ENCODE data around the gene RSBN1. TPM values are rescaled to one million over a fixed set of nuclear protein-coding genes. Genes with fewer than 3 reads are reported as not detected.

RSBN1 gene
- total and polyA plus RNA-seq, 2 experiments from 2014 or later = 12.8 to 20.3 TPM

GRCh38 chr1:113745425-113745824 is 66.9 kb downstream of the RSBN1 start:
- TF ChIP-seq EZH2phosphoT487 (IDR thresholded peaks at IDR 0.05; ENCODE audit: low read depth, severe bottlenecking, unreplicated experiment) (no peak), CTCF (IDR thresholded peaks at IDR 0.05; ENCODE audit: poor library complexity) (no peak), EZH2 (IDR thresholded peaks at IDR 0.05; ENCODE audit: borderline replicate concordance) (no peak)
- no peak for DNase-seq (ENCODE audit: low spot score)
- 82% methylated on average over 3 of the region's 3 CpGs for WGBS (ENCODE audit: low lambda C conversion rate, missing lambda C conversion rate)

GRCh38 chr1:113744114-113744513 is 68.2 kb downstream of the RSBN1 start:
- H3K9me3 ChIP-seq (ENCODE audit: low read depth) = no peaks in the 10 kb centered on the region
- H3K79me2 ChIP-seq = no peaks in the 10 kb centered on the region
- H3K9me2 ChIP-seq (replicated peaks; ENCODE audit: insufficient read depth) = no peaks in the 10 kb centered on the region
- no peaks in the 10 kb centered on the region for H3K27me3 ChIP-seq
- TF ChIP-seq EZH2 (IDR thresholded peaks at IDR 0.05; ENCODE audit: borderline replicate concordance) = no peak
- TF ChIP-seq EZH2phosphoT487 (IDR thresholded peaks at IDR 0.05; ENCODE audit: low read depth, severe bottlenecking, unreplicated experiment) = no peak
- no peak for TF ChIP-seq CTCF (IDR thresholded peaks at IDR 0.05; ENCODE audit: poor library complexity)
- H3K27ac ChIP-seq = no peak overlapping the region
- DNase-seq (ENCODE audit: low spot score) = no peak
- H3K4me3 ChIP-seq = no peak overlapping the region
- no peak overlapping the region for H3K4me2 ChIP-seq
- no peaks in the 10 kb centered on the region for H3K4me1 ChIP-seq (ENCODE audit: insufficient read depth)
- no peaks in the 10 kb centered on the region for H3K36me3 ChIP-seq (replicated peaks; ENCODE audit: insufficient read depth, low read depth)
- H2AFZ ChIP-seq = no peak overlapping the region
- WGBS (ENCODE audit: low lambda C conversion rate, missing lambda C conversion rate) = 81% methylated on average over 1 of the region's 1 CpG
- no peaks in the 10 kb centered on the region for H4K20me1 ChIP-seq (ENCODE audit: insufficient read depth, poor library complexity, severe bottlenecking)

More at GRCh38 chr1:113745425-113745824, 66.9 kb downstream of the RSBN1 start:
- H3K9me3 ChIP-seq (ENCODE audit: low read depth) = no peaks in the 10 kb centered on the region
- no peaks in the 10 kb centered on the region for H4K20me1 ChIP-seq (ENCODE audit: insufficient read depth, poor library complexity, severe bottlenecking)
- no peak overlapping the region for H3K4me3 ChIP-seq
- no peaks in the 10 kb centered on the region for H3K4me1 ChIP-seq (ENCODE audit: insufficient read depth)
- H3K4me2 ChIP-seq = no peak overlapping the region
- no peaks in the 10 kb centered on the region for H3K9me2 ChIP-seq (replicated peaks; ENCODE audit: insufficient read depth)
- H3K27ac ChIP-seq = no peak overlapping the region
- H3K36me3 ChIP-seq (replicated peaks; ENCODE audit: insufficient read depth, low read depth) = no peaks in the 10 kb centered on the region
- H3K79me2 ChIP-seq = no peaks in the 10 kb centered on the region
- H2AFZ ChIP-seq = no peak overlapping the region
- H3K27me3 ChIP-seq = no peaks in the 10 kb centered on the region

GRCh38 chr1:113742515-113742914 is 69.8 kb downstream of the RSBN1 start:
- Histone ChIP-seq H4K20me1 (ENCODE audit: insufficient read depth, poor library complexity, severe bottlenecking) (no peaks in the 10 kb centered on the region), H3K79me2 (no peaks in the 10 kb centered on the region), H3K9me3 (ENCODE audit: low read depth) (no peaks in the 10 kb centered on the region), H3K27ac (no peak overlapping the region), H3K4me2 (no peak overlapping the region), H3K4me1 (ENCODE audit: insufficient read depth) (no peaks in the 10 kb centered on the region), H3K9me2 (replicated peaks; ENCODE audit: insufficient read depth) (no peaks in the 10 kb centered on the region), H3K27me3 (no peaks in the 10 kb centered on the region), H2AFZ (no peak overlapping the region), H3K4me3 (no peak overlapping the region), H3K36me3 (replicated peaks; ENCODE audit: insufficient read depth, low read depth) (no peaks in the 10 kb centered on the region)
- WGBS (ENCODE audit: low lambda C conversion rate, missing lambda C conversion rate) = 97% methylated on average over 5 of the region's 5 CpGs
- no peak for DNase-seq (ENCODE audit: low spot score)
- TF ChIP-seq CTCF (IDR thresholded peaks at IDR 0.05; ENCODE audit: poor library complexity) (no peak), EZH2 (IDR thresholded peaks at IDR 0.05; ENCODE audit: borderline replicate concordance) (no peak), EZH2phosphoT487 (IDR thresholded peaks at IDR 0.05; ENCODE audit: low read depth, severe bottlenecking, unreplicated experiment) (no peak)

Data from hepatocyte (in vitro differentiated cells).